H1 (cell line): ENCODE results near the gene ANK2.

Experiments
- CTCF ChIP-seq, 3 experiments: IDR thresholded peaks; 1 replicate in 2 of 3; 2 replicates in 1 of 3; pipeline versions ENCODE4 v1.5.1 to v1.6.1; 2011; ENCODE audit warnings: low read length in 3 of 3, mild to moderate bottlenecking in 3 of 3, inconsistent platforms in 2 of 3, low read depth in 1 of 3, moderate library complexity in 1 of 3; ENCODE audit not compliant: insufficient read depth in 1 of 3; ENCODE audit errors: control extremely low read depth in 1 of 3
- JUND ChIP-seq: IDR thresholded peaks from 2 replicates; pipeline ENCODE4 v1.6.1; 2011; ENCODE audit warnings: mild to moderate bottlenecking, improper control_type of control experiment, low read length
- KDM1A ChIP-seq: fragments of 200-600, 300-600 bp; sonication (generic); IDR thresholded peaks from 2 replicates; pipeline ENCODE4 v1.7.1; 2016; ENCODE audit warnings: mild to moderate bottlenecking, low read length, borderline replicate concordance
- ZNF274 ChIP-seq: IDR thresholded peaks from 2 replicates; pipeline ENCODE4 v1.7.0; 2012; ENCODE audit warnings: low read length, borderline replicate concordance; ENCODE audit errors: extremely low read depth

DNA sequence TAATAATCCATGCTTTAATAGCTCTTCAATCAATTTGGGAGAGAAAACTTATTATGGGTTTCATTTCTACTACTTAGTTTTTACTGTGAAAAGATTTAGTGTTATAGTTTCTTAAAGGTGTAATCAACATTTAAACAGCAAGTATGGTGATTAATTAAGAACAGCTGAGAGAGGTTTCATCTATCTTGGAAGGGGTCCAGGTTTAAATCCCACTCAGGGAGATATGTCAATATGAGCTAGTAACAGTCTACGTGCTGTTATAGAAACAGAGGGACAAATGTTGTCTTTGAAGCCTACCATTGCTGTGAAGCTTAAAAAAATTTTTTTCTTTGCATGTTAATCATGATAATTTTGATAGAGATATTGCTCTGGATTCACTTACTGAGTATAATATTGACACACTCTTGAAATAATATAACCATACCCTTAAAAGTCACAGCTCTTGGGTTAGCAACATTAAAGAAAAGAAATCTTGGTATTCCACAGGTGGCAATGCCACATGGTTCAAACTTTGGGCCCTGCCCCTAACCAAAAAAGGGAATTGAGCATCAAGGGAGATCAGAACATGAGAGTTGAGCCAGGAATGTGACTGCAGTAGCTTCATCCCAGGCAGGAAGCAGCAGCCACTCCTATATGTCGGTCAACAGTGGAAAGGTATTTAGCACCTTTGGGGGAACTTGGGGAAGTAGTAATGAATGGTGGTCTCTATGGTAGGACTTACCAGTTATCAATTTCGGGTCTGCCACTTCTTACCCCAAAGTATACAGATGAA is 107.8 kb downstream of the ANK2 start:
- TF ChIP-seq KDM1A (no peak), JUND (no peak), ZNF274 (no peak), CTCF (IDR thresholded peaks at IDR 0.05; ENCODE audit: control extremely low read depth in 1 of 3, insufficient read depth in 1 of 3, low read depth in 1 of 3, low read length in 3 of 3) (no peak)
